HTR-8/SVneo (cell line): ENCODE measurements around the gene PADI2.
"Not testable (repeated sequence)": the region's sequence is repeated elsewhere in the genome, so short reads cannot be mapped to it uniquely, and the experiment has no call there.

Source experiments
- DNase-seq: peaks from one replicate; pipeline ENCODE4 v3.0.0; 2011; ENCODE audit warnings: low spot score, mixed read lengths; ENCODE audit not compliant: insufficient read length
- FAIRE-seq: peaks from 2 replicates; lab custom pipeline; 2011; peaks lifted over from hg19 to GRCh38; lab: Jason Lieb, UNC

PADI2 gene

DNA sequence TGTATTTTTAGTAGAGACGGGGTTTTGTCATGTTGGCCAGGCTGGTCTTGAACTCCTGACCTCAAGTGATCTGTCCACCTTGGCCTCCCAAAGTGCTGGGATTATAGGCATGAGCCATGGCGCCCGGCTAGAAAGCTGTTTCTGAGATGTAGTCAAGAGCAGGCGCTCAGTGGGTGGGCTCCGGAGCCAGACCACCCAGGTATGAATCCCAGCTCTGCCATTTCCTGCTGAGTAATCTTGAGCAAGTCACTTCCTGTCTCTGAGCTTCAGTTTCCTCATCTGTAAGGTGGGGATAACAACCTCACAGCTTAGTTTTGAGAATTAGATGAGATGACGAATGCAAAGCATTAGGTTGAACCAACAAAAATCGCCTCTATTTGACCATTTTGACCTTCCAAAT is 56.5 kb downstream of the PADI2 start:
- DNase-seq, FAIRE-seq: not testable (repeated sequence)

- no peak for FAIRE-seq
- DNase-seq: no peak
Observed at GRCh38 chr1:17061892-17062291, 57.4 kb downstream of the PADI2 start.

DNA sequence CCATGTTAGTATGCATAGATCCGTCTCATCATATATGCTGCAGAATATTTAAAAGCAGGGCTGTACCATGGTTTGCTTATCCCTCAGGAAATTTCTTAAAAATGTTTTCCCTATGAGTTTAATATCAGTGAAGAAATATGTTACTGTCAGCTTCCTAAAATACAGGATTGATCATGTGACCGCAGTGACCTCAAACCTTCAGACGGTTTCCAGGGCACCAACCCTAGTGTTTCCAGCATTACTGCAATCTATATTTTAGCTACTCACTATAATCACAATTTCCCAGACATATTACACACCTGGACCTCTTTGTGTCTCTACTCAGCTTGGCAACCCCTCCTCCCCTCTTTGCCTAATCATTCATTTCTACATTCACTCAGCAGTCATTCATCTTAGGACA is 57.8 kb downstream of the PADI2 start:
- FAIRE-seq (no peak), DNase-seq (no peak)

DNA sequence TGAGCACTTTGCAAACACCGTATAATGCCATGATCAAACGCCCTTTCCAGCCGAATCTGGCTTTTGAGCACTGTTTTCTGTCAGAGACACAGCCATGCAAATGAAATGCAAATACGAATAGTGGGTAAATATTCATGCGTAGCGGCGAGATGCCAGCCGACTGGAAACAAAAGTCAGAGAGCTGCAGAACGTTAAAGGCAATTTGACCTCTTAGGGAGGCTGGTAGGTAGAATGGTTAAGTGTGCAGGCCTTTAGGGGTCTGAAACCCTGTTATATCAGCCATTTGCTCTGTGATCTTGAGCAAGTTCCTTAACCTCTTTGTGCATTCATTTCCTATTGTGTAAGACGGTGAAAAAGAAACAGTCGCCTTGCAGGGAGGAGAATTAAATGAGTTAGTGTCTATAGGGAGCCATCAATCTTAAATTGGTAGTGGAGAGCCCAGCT is 58.9 kb downstream of the PADI2 start:
- FAIRE-seq: no peak
- no peak for DNase-seq

GRCh38 chr1:17059391-17060305 is 59.6 kb downstream of the PADI2 start:
- FAIRE-seq: peak; percentile 72

DNA sequence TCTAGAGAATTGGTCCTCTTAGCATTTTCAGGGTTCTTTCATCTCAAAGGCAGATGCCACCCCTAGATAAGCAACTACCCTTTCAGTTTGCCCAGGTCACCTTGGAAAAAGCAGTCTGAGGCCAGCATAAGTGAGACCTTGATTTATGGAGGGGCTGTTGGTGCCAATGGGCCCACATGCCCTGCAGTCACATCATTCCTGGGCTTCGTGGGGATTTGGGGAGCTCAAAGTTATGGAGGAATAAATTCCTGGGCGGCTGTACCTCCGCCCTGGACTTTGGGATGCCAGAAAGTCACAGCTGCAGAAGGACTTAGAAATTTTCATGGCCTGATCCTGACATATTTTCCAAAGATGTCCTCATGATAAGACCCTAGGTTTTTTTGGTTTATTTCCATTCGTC is 62.7 kb downstream of the PADI2 start:
- no peak for FAIRE-seq
- DNase-seq: no peak

More at GRCh38 chr1:17059391-17060305, 59.6 kb downstream of the PADI2 start:
- DNase-seq: peak; percentile 71

DNA sequence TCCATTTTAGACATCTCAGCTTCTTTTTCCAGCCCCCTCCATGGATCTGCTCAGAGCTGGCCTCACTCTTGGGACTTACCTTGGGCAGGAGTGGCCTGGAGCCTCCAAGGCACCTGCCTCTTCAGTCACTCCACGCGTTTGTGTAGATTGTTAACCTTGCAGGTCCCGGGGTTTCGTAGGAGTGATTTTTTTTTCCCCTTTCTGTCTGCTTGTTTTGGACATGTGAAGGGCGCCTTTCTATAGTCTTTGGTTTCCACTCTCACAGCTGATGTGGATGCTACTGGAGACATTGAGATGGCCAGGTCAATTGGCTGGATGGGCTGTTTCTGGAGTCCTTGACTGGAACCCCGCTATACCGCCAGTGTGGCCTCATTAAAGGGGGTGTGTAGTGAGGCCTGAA is 63.5 kb downstream of the PADI2 start:
- FAIRE-seq: no peak
- DNase-seq: no peak

DNA sequence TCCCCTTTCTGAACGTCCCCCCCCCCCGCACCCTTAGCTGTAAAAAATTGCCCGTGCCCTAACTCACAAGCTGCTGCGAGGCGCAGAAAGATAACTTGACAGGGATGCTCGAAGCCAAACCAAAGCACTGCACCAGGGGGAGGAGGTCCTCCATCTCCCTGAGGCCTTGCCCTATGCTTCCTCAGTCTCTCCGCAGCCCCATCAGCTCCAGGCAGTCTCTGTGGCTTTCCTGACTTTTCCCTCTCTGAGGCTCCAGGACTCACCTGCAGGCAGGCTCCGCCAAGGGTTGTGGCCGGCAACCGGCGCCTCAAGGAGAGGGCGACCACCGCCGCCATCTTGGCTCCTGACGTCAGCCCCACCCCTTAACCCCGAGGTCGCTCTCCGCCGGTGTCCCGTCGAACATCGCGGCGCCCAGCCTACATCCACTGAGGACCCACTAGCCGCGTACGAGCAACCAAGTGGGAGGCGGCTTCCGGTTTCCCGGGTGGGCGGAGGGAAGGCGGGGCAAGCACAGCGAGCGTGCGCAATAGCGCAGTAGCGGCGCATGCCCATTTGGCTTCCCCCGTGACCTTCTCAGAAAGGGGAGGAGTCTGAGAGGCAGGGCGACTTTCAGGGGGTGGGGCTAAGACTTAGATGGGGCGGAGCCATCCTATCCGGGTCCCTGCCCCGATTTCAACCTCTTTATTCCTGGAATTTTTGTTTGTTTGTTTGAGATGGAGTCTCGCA is 65.4 kb downstream of the PADI2 start, which contains the start of gene SDHB:
TSS of gene SDHB (minus strand) at position 348 of the 726 bp plus-strand sequence. CDS start at position 335, 13 bp downstream.
- FAIRE-seq (peak; percentile 92), DNase-seq (peak; percentile 97)

DNA sequence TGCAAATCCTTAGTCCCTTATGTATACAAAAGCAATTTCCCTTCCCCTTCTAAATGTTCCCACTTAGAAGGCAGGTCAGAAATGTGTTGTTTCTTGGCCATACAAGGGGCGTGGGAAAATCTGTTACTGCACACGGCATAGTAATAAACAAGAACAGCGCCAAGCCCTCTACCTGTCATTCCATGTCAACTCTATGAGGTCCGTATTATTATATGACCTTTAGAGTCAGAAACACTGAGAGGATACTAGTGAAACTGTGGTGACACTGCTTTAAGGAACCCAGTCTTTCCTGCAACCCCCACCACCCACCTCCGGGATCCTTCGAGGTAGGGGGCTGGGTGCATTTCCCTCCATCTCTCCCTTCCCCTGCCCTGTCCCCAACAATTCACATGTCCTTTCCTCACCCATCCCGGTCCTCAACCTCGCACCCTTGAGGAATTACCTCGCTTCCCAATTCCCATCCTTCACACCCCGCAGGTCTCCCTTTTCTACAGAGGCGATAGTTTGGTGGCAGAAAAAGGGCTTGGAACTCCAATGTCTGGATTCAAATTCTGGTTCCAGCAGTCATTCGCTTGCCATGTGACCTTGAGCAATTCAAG is 66.1 kb downstream of the PADI2 start:
- no peak for DNase-seq
- FAIRE-seq: no peak

DNA sequence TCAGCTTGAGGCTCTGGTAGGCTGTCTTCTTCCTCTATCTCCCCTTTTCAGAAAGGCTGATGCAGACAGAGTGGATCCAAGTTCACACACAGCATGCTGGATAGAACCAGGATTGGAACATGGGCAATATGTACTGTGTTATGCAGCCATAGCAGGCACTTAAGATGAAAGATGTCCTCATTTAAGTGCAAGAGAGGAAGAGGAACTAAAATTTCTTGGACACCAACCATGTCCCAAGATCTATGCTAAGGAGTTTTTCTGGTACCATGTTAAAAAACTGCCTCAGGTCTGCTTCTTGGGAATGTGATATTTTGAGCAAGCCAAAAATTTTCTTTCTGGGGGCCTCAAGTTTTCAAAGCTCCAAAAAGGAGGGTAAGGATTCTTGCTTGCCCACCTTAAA is 66.6 kb downstream of the PADI2 start:
- no peak for FAIRE-seq
- DNase-seq: no peak

DNA sequence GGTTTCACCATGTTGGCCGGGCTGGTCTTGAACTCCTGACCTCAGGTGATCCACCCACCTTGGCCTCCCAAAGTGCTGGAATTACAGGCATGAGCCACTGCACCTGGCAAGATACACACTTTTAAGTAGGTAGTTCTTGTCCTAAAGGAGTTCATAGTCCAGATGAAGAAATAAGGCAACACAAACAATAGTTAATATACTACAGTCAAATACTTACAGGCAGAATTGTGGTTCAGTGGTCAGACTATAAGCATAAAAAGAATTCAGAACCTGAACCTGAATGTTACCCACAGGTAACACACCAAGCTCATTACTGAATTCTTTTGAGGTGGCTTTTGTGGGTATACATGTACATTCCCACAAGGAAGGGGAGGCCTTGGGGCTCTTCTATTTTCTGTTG is 67.2 kb downstream of the PADI2 start:
- FAIRE-seq: no peak
- no peak for DNase-seq

- FAIRE-seq (no peak), DNase-seq (no peak)
Observed at GRCh38 chr1:17047924-17048323, 71.3 kb downstream of the PADI2 start.

DNA sequence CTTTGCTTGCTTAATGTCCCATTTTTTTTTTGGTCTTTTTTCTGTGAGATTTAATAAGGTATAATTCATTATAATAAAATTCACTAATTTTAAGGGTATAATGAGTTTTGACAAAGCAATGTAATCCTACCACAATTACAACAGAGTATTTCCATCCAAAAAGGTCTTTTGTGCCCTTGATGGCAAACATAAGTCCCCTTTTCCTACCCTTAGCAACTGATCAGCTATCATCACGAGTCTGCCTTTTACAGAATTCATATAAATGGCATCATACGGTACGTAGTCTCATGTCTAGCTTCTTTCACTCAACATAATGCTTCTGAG is 73.0 kb downstream of the PADI2 start:
- no peak for DNase-seq
- no peak for FAIRE-seq

DNA sequence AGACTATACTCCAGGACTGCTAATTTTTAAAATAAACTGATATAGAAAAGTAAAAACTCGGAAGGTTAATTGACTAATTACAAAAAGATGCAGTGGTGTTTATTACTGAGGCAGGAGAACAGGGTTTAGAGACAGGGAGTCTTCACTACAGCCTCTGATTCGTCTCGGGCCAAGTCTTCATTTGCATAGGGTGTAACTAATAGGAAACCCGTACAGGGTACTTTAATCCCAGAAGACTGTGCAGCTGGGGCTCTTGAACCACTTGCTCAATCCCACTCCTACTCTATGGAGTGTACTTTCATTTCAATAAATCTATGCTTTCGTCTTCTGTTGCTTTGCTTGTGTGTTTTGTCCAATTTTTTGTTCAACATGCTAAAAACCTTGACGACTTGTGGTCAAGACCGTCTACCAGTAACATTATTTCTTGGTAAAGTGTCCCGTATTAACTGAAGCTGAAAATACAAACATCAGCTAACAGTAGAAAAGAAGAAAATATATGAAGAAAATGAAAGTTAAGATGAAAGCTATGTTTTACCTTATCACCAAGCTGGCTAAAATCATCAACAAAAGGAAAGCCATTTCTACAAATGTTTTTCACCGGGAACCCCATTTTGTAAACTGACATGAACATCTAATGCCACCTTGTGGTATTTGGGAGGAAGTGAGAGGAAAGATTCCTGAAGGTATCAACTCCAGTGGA is 73.5 kb downstream of the PADI2 start:
- DNase-seq: peak; percentile 54
- FAIRE-seq: no peak

DNA sequence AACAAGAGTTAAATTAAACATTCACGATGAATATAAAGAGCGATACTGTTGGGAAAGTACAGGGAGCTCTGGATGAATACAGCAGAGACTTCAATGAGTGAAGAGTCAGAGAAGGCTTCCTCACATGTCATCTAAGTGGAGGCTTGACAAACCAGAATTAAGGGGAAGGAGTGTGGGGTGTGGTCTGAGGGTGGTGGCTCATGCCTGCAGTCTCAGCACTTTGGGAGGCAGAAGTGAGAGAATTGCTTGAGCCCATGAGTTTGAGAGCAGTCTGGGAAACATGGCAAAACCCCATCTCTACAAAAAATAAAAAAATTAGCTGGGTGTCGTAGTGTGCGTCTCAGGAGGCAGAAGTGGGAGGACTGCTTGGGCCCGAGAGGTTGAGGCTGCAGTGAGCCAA is 74.1 kb downstream of the PADI2 start:
- FAIRE-seq (no peak), DNase-seq (no peak)

GRCh38 chr1:17043676-17044075 is 75.6 kb downstream of the PADI2 start:
- FAIRE-seq (no peak), DNase-seq (no peak)

- FAIRE-seq (no peak), DNase-seq (no peak)
Observed at GRCh38 chr1:17040135-17040534, 79.1 kb downstream of the PADI2 start.

DNA sequence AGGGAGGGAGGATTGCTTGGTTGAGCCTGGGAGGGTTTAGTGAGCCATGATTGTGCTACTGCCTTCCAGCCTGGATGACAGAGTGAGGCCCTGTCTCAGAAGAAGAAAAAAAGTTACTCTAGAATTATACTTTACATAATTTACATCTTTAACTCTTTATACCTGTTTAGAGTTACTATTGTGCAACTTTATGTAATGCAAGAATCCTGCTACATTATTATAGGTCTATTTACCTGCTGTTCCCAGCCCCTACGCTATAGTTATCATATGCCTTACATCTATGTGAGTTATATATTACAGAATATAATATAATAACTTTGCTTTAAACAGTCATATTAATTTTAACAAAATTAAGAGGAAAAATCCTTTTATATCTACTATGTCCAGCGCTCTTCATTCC is 79.7 kb downstream of the PADI2 start:
- FAIRE-seq: no peak
- DNase-seq: no peak

DNA sequence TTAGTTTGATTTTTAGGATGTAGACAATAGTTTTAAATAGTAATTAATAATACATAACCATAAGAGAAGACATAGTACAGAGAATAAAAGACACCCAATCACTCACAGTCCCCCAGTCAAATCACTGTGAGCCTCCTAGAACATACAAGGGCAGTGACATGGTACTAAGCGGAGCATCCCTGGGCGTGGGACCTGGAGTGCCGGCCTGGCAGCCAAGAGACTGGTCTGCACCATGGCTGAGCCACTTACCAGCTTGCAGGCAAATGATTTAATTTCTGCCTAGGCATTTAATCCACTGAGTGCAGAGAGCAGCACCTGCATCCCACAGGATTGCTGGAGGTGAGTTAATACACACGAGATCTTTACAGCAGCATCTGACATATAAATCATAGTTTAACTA is 85.8 kb downstream of the PADI2 start:
- FAIRE-seq (no peak), DNase-seq (no peak)

DNA sequence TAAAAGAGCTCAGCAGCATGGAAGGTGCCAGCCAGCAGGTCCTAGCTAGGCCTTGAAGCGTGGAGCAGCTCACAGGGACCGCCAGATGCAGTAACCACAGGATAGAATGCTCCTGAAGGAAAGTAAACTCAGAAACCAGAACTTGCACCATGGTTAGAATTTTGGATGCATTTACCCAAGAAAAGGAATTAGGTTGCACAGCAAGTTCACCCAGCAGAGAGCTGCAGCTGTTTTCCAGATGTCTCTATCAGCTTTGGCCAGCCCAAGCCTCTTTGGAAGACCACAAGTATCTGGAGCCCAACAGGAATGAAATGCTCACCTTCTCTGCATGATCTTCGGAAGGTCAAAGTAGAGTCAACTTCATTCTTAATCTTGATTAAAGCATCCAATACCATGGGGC is 86.5 kb downstream of the PADI2 start:
- no peak for DNase-seq
- FAIRE-seq: no peak
